Fibroblast of pulmonary artery (primary cell): Measurements from ENCODE around the gene GALNT9.

Experiments used
- DNase-seq: peaks from one replicate; pipeline ENCODE4 v3.0.0-alpha.2; 2010; ENCODE audit warnings: low read depth
- H3K4me3 ChIP-seq: replicated peaks from 2 replicates; pipeline ENCODE4 v1.5.1; 2011; ENCODE audit warnings: low read depth, mild to moderate bottlenecking, control low read depth, low read length, moderate library complexity
- TF ChIP-seq, protein P1 (sequence below): IDR thresholded peaks from 2 replicates; pipeline ENCODE4 v1.5.1; 2011; ENCODE audit warnings: mild to moderate bottlenecking, control low read depth, low read length, inconsistent platforms; ENCODE audit errors: missing control alignments

The GALNT9 gene

DNA sequence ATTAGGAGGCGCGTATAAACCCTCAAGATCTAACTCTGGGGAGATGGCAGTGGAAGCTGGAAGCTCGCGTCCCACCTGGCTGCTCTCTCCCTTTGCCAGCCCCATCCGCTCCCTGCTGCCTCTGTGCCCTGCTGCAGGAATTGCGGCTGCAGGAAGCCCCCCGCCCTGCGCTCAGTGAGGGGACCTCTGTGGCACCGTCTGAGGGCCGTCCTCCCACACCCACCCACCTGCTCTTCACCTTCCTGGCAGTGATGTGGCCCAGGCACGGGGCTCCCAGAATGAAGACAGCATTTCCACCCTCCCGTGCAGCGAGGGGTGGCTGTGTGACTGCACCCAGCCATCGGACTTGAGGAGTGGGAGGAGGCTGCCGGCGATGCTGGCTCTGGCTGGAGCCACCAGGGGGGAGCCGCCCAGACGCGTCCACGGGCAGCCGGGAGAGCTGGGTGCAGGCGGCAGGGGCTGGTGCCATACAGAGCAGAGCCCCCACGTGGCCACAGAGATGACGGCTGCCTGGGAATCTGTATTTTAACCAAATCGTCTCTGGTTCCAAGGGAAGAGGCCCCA lies 28.3 kb upstream of the GALNT9 start:
- TF ChIP-seq, protein P1, sequence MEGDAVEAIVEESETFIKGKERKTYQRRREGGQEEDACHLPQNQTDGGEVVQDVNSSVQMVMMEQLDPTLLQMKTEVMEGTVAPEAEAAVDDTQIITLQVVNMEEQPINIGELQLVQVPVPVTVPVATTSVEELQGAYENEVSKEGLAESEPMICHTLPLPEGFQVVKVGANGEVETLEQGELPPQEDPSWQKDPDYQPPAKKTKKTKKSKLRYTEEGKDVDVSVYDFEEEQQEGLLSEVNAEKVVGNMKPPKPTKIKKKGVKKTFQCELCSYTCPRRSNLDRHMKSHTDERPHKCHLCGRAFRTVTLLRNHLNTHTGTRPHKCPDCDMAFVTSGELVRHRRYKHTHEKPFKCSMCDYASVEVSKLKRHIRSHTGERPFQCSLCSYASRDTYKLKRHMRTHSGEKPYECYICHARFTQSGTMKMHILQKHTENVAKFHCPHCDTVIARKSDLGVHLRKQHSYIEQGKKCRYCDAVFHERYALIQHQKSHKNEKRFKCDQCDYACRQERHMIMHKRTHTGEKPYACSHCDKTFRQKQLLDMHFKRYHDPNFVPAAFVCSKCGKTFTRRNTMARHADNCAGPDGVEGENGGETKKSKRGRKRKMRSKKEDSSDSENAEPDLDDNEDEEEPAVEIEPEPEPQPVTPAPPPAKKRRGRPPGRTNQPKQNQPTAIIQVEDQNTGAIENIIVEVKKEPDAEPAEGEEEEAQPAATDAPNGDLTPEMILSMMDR = no peak
- no peak overlapping the region for H3K4me3 ChIP-seq
- DNase-seq = no peak

DNA sequence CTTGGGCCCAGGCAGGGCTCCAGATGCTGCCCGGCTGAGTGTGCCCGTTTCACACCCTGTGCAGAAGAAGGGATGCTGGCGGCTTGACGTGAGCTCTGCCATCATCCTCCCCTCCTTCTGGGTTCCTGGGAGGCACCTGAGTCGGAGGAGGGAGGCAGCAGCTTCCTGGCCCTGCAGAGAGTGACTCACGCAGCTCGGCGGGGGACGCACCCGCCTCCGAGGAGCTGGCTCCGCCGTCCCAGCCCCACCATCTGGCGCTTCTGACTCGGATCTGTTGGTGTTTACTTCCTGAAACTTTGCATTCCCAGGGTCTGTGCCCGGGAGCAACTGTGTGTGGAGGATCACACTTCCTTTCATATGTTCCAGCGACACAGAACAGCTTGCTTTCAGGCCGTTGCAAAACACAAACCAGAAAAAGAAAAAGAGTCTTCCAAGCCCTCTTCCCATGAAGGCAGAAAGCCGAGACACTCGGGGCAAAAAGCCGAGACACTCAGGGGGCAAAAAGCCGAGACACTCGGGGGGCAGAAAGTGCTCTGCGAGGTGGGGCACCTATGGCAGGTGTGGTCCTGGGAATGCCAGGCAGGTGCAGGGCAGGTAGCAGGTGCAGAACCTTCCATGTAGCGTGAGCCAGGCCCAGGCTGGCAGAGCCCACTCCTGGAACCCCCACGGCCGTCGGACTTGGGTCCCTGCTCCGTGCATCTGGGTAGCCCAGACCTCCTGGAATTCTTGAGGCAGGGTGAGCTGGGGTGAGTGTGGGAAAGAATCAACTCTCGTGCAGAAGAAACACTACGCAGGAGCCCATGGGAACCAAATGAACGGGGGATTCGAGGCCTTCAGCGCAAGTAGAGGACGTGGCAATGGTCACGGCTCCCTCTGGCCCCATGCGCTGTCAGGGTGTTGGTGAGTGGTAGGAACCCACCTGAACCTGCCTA lies 27.6 kb upstream of the GALNT9 start:
- H3K4me3 ChIP-seq = no peak overlapping the region
- TF ChIP-seq, protein P1 = no peak
- DNase-seq = peak; percentile 90

DNA sequence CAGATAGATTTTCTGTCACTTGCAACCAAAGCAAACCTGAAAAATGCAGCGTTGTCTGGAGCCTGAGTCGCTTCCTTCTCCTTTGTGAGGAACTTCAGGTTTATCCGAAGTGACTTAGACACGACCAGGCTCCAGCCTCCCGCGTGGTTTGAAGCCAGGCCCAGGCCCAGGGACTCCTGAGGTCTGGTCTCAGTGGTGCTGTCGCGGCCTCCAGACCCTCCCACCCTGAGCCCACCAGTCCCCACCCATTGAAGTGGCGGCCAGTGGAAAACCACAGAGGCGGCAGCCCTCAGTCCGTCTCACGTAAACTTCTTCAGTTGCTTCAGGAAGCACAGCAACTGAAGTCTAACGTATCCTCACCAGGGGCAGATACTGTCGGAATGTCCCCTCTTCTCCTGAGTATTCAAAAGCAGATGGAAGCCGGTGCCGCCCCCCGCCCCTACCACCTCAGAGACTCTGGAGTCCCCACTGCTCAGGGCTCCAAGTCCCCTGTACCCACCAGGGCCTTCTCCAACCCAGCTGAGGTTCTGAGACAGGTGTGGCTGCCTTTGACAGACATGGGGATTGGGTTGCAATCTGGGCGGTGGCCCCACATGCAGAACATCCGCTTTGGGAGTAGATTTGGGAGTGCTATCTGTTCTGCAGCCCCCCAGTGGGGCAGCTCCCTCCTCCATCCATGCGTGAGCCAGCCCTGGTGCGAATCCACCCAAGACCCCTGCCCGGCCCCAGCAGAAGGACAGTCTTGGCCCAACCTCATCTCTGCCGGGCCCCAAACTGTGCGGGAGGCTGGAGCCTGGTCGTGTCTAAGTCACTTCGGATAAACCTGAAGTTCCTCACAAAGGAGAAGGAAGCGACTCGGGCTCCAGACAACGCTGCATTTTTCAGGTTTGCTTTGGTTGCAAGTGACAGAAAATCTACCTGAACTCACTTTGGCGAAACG lies 26.6 kb upstream of the GALNT9 start:
- H3K4me3 ChIP-seq = no peak overlapping the region
- TF ChIP-seq, protein P1 = no peak
- no peak for DNase-seq

DNA sequence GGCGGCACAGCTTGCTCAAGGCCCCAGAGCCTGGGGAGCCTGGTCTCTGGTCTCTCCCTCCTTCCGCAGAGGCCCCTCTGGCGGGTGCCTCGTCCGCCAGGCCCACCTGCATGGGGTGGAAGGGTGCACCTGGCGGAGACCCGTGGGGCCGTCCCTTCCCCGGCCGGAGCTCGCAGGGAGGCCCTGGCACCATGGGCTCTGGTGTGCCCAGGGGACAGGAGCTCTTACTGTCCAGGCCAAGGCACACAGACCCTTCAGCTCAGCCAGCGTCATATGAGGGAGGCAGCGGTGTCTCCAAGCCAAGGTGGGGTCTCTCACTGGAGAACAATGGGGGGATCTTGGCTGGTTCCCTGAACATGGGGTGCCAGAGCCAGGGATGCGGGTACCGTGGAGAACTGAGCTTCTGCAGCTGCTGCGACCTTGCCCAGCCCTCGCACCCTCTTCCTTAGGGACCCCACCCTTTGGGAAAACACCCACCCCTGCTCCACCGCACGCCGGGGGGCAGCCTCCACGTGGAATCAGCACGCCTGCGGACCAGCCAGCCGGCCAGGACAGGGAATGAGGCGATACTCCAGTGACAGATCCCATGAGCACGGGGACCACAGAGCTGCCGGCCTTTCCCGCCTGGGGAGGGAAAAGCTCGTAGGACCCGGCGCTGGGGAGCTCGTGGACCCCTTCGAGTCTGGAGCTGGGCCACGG lies 25.7 kb upstream of the GALNT9 start:
- TF ChIP-seq, protein P1 = no peak
- DNase-seq = no peak

DNA sequence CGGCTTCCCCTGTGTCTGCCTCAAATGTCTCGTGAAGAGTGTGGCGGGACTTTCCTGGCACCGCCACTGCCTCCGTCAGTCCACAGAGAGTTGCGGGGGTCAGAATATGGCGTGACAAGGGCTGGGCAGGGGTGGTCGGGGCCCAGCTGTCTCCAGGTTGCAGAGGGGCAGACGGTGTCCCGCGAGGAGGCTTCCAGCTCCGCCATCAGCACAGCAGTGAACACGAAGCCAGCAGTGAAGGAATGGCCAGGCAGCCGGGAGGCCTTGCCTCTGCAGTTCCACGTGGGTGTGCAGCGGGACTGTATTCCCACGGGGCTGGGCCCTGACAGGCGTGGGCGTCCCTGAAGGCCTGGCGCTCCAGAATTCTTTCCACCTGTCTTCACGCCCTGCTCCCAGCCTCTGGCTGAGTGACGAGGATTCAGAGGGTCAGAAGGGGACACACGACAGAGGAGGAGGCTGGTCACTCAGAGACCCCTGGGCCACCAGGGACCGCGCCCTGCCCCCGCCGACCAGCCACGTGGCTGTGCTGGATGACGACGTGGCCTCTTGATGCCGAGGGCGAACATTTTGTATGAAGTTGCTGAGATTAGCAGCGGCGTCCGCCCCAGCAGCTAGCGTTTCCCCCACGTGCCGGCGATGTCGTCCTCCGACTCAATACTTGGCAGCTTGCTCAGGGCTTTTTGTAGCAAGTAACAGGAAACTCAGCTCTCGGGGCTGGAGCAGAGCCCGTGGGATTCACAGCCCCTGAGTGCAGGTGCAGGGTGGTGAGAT lies 25.0 kb upstream of the GALNT9 start:
- TF ChIP-seq, protein P1 = no peak
- H3K4me3 ChIP-seq = no peak overlapping the region
- peak; percentile 19 for DNase-seq

More for the DNA sequence above, 25.7 kb upstream of the GALNT9 start:
- no peak overlapping the region for H3K4me3 ChIP-seq
